GM21528 (cell line): Measurements from ENCODE around the gene TLR10.
"Not testable (repeated sequence)": the region's sequence is repeated elsewhere in the genome, so short reads cannot be mapped to it uniquely, and the experiment has no call there.

Experiments
- ATAC-seq: cut with Tn5 transposase; IDR thresholded peaks from one replicate; pipeline ENCODE4 v1.9.1; 2021; ENCODE audit warnings: mild to moderate bottlenecking, moderate library complexity; ENCODE audit not compliant: unreplicated experiment, low FRiP score

The TLR10 gene

DNA sequence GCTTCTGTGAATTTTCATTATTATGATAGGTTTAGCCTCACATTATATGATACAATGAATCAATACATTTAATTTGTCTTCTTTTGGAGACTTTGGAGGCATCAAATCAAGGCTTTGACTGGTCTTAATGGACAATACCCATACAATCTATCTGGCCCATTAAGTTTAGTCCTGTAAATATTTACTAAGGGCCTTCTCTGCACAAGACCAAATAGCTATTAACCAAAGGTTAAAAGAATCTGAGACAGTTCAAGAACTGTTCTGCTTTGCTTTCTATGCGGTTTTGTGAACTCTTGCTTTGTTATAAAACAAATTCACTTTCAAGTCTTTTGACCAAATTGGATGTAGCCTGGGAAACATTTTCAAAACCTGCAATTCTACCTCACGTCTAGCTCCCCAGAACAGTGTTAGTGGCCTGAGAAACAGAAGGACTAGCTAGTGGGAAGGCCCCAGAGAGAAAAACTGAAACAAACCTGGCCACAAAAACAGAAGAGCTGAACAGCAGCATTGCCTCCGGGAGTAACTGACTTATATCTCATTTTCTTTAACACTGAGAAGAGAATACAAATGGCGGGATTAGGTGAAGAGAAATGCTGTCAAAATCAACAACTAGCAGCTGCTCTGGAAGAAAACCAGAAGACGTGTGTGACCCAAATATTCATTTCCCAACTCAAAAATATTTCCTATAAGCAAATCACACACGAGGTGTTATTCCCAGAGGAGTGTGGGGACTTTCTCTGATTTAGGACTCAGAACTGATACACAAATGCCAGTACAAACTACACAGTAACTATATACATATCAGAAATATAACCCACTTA lies 21.3 kb upstream of the TLR10 start:
- ATAC-seq = peak; percentile 63

DNA sequence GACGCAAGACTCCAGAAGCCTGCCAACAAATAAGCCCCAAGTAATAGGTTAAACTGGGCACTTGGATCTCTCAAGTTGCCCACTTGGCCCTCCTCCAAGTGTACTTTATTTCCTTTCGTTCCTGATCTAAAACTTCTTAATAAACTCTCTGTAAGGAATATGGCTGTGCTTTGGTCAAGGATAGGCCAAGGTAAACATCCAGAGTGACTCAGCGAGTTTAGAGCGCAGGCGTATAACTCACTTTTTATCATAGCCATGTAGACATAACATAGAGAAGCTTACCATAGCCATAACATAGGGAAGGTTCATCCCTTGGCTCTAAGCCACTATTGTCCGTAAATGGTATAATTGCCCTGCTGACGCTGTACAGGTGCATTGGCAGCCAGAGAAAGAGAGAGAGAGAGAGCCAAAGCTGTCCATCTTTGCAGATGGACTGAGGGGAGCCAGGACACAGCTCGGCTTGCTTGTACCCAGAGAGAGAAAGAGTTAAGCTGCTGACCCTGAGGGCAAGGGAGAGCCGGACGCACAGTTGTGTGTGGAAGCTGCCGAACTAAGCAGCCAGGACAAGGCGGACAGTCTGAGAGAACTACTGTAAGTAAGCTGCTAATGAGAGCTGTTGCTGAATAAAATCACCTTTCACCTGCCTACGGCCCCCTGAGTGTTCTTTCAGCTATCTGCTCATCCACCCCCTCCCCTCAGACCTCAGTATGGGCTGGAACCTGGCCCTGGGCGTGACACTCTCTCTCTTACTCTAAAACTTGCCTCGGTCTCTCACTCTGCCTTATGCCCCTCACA lies 20.0 kb upstream of the TLR10 start:
- ATAC-seq = no peak

DNA sequence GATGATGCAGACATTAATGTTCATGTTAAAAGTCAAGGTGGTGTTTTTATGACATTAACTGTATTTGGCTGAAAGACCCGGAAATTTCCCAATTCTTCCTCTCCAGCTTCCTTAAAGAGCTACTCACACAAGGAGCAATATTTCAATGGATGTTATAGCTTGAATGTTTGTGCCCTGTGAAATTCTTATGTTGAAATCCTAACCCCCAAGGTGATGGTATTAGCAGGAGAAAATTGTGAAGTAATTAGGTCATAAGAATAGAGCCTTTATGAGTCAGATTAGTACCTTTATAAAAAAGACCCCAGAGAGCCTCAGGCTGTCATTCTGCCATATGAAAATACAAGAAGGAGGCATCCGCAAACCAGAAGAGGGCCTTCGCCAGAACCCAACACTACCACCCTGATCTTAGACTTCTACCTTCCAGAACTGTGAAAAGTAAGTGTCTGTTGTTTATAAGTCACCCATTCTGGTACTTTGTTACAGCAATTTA lies 18.2 kb upstream of the TLR10 start:
- no peak for ATAC-seq

DNA sequence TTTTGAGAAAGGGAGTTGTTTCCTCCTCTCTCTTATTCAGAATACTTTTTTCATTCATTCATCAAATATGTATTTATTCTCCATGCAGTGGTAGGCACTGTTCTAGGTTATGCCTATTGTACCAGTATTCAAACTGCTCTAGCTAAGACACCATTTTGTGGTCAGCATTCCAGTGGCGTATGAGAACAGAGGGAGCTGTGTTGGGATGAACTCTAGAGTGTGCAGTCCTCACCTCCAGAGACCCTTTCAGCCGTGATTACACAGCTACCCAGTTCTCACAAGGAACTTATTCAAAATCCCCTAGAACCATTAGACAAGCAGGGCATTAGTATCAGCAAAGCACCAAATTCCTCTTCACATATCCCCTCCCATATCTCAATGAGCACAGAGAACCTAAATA lies 17.6 kb upstream of the TLR10 start:
- no peak for ATAC-seq

DNA sequence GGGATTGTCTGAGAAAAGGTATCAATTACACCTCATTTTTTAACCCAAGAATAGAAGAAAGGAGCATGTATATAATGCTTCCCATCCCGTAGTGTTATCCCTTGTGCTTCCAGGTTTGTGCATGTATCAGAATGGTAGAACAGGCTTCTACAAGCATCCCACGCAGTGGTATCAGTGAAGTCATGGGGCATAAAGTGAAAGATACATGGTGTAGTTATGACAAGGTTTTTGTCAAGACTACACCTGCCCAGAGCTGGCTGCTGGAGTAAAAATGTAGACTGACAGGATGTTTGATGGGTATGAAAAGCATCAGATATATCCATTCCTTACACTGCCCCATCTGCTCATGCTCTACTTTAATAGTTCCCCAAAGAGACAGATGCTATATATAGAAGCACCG lies 12.3 kb upstream of the TLR10 start:
- no peak for ATAC-seq

DNA sequence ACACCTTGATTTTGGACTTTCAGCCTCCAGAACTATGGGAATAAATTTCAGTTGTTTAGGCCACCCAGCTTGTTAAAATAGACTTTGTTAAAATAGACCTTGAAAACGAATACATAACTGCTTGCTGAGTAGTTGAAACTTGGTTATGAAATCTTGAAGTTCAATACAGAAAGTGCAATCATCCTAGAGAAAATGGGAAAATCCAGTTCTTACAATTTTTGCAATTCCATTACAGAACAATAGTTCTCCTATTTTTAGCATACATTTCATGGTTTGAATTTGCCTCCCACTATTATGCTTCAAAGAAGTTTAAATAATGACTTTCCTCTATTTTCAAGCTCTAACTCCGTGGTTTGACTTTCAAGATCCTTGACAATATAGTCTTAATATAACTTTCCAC lies 11.3 kb upstream of the TLR10 start:
- ATAC-seq = no peak

DNA sequence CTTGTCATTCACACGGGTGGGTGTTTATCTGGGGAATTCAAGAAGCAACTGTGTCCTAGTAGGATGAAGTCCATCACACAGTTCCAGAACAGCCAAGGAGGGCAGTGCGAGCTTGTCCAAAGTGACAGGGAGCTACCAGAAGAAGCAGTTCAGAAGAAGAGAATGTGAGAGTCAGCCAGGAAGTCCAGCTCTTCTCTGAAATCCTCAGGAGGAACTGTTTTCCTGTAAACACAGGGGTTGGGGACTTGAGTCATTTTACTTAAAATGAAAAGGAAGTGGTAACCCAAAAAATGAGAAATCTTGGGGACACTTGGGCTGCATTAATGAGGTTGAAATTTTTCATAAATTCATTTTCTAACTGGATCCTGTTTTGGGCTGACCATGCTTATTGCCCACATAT lies 8.2 kb upstream of the TLR10 start:
- no peak for ATAC-seq

DNA sequence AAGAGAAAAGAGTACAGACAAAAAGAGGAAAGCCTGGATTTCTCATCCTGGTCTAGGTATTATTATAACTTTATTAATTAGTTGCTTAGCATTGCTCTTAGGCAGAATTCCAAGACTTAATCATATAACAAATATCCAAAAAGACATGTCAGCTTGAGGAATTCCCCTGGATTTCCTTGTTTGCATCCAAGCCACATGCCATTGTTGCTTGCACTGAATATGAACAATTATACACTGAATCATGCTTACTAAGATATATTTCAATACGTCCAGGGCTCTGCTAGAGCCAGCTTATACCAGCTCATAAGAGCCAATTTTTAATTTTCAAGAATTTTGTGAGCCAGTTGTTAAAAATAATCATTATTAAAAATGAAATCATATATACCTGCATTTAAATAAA lies 5.5 kb upstream of the TLR10 start:
- no peak for ATAC-seq

DNA sequence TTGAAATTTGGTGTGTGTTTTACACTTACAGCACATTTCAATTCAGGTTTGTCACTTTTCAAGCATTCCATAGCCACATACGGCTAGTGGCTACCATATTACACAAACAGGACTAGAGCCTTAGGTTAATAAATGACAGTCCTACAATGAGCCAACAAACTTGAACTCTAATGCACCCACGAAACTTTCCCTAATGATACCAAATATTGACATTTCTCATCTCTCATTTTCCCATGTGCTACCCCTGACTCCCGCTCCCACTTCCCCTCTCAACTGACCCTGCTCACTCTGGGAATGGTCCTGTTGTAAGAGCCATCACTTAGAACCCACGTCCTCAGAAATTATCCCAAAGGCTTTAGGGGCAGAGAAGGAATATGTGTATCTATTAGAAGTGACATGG lies 4.9 kb upstream of the TLR10 start:
- ATAC-seq = no peak

DNA sequence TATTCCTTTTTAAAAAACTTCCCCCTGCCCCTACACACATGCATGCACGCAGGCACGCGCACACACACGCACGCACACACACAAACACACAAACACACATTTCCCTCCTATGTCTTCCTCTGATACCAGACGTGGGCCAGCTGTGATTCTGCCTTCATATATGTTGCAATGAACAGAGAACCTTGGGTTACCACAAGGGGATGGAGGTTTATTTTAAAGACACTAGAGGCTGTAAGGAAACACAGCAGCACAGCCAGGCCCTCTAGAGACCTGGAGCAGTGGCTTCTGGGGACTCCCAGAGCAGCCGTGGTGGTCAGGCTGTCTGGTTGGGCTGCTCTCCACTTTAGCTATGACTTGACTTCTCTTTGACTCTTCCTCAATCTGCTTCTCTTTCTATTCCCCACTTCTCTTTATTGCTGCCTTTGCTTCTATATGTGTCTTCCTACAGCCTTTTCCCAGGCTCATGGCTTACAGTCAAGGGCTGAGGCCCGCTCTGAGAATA lies 3.2 kb upstream of the TLR10 start:
- ATAC-seq = peak; percentile 57

DNA sequence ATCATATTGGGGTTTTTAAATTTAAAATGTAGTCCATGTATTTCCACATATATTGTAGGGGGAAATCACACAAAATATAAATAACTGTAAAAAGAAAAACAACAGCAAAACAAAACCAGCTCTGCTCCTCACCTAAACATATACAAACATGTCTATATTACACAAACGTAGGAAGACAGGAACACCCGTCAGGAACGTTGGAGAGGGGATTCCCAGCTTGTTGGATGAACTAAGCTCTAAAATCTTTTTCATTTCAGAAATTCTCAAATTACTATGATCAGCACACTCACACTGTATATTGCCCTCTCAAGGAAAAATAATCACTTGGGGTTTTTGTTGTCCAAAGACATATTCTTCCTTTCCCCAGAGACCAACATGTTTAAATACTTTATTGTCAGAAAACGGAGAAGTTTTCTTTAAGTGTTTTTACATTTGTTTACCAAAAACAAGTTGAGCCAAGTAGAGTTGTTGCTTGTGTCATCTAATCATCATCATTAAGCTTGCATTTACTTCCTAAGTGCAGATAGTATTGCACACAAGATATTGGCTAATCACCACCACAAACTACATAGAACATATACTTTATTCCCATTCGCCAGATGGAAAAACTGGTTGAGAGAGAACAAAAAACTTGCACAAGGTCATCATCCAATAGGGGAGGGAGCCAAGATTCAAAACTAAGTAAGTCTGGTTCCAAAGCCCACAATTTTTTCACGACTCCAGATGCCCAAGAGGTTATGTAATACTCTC lies 2.4 kb upstream of the TLR10 start:
- ATAC-seq = no peak

DNA sequence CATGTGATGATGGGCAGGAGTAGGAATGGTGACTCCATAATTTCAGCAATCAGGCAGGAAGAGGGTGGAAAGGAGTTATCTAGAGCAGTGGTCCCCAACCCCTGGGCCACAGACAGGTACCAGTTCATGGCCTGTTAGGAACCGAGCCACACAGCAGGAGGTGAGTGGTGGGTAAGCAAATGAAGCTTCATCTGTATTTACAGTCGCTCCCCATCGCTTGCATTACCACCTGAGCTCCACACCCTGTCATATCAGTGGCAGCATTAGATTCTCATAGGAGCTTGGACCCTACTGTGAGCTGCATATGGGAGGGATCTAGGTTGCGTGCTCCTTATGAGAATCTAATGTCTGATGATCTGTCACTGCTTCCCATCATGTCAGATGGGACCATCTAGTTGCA lies 1.4 kb upstream of the TLR10 start:
- no peak for ATAC-seq

DNA sequence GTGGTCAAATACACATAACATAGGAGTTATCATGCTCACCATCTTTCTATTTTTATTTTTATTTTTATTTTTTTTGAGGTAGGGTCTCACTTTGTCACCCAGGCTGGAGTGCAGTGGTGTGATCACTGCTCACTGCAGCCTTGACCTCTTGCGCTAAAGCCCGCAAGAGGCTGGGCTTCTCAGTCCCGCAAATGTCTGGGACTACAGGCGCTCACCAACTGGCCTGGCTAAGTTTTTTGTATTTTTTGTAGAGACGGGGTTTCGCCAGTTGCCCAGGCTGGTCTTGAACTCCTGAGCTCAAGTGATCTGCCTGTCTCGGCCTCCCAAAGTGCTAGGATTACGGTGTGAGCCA lies 295 bp upstream of the TLR10 start:
- ATAC-seq = no peak

DNA sequence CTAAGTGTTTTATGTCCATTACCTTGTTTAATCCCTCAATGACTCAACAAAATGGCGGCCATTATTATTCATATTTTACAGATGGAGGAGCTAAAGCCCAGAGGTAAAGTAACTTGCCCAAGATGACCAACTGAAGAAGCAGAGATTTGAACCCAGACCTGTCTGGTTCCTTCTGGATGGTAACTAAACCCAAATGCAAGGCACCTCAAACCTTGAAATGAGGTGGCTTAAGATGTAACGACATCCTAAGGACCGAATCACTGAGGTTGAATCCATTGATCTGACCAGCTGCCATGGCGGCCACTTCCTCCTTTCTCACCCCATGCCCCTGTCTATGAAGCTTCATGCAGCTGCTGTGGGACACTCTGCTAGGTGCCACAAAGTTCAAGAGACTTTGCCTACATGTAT lies 932 bp downstream of the TLR10 start:
- peak; percentile 25 for ATAC-seq

DNA sequence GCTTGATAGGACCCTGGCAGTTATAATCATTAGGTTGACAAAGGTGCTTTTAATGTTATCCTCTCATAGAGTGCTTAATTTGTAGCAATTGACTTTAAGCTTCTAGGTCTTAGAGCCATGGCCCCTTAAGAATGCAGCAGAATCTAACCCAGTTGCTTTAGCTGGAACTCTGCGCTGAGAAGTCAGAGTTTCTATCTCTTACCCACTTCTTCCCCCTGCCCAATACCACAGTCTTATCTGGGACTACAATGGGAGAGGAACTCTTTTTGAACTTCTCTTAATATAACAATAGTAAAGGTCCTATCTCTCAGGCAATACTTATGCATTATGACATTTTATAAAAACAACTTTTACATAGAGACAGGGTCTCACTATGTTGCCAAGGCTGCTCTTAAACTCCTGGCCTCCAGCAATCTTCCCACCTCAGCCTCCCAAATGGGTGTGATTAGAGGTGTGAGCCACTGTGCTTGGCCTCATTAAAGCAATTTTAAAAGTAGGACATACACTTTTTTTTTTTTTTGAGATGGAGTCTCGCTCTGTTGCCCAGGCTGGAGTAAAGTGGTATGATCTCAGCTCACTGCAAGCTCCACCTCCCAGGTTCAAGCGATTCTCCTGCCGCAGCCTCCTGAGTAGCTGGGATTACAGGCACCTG lies 1.8 kb downstream of the TLR10 start:
- no peak for ATAC-seq

DNA sequence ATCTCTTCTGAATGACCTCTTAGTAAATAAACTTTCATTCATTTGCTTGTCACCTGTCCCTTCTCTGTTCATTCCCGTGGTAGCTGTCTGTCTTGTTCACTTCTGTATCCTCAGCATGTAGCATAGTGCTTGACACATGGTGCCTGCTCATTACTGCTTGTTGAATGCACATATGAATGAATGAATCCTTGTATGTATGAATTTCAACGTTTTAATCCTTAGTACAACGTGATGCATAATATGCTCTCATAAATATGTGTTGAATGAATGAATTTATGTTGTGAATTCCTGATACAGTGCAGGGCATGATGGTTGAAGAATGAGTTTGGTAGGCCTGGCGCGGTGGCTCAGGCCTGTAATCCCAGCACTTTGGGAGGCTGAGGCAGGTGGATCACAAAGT lies 3.0 kb downstream of the TLR10 start:
- no peak for ATAC-seq

DNA sequence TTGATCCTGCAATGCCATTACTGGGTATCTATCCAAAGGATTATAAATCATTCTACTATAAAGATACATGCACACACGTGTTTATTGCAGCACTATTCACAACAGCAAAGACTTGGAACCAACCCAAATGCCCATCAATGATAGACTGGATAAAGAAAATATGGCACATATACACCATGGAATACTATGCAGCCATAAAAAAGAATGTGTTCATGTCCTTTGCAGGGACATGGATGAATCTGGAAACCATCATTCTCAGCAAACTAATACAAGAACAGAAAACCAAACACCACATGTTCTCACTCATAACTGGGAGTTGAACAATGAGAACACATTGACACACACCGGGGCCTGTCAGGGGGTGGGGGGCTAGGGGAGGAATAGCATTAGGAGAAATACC lies 4.9 kb downstream of the TLR10 start:
- ATAC-seq = not testable (repeated sequence)

DNA sequence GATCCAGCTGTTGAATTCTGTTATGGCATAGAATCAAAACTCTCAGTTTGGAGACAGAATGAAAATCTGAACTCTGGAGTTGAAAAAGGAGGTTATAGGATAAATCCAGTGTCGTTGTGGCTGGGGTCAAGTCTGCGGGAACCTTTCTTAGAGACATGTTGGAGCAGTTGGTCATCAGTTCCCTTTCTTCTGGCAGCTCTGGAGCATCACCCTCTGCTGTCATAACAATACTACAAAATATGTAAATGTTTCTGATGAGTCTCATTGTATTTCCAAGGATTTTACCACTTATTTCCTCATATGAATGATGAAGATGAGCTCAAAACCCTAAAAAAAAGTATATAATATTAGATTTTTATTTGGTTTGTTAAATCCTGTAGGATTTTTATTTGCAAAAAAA lies 7.5 kb downstream of the TLR10 start:
- no peak for ATAC-seq

DNA sequence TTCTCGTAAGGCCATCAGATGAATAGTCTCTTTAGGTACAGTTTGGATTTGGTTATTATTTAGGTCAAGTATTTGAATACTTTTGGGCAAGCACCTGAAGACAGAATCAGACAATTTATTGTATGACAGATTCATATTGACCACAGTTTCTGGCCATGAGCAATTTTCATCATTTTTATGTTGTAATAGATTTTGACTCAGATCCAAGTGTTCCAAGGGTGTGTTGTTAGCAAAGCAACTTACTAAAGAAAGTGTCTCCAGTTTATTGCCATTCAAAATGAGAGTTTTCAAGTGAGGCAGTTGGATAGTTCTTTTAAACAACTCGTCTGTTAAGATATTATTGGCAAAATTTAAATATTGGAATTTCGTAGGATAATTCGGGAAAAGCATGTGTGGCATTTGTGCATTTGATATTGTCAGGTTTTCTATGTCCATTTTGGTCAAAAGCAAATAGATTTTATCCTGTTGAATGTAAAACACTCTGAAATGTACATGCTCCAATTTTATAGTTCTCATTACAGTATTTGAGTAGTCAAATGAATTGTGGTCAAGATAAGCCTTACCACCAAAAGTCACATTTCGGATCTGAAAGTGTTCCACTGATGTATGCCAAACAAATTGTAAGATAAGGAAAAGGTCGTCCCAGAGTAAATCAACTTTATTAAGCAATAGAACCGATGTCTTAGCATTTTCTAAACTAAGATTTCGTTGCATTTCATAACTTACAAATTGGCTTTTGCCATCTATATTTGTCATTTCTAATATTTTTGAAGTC lies 8.4 kb downstream of the TLR10 start:
- ATAC-seq = no peak

DNA sequence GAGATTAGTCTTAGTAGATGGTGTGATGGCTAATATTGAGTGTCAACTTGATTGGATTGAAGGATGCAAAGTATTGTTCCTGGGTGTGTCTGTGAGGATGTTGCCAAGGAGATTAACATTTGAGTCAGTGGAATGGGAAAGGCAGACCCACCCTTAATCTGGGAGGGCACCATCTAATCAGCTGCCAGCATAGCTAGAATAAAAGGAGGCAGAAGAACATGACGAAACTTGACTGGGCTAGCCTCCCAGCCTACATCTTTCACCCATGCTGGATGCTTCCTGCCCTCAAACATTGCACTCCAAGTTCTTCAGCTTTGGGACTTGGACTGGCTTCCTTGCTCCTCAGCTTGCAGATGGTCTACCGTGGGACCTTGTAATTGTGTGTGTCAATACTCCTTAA lies 12.5 kb downstream of the TLR10 start:
- ATAC-seq = not testable (repeated sequence)
